H1 (cell line): ENCODE results near the gene UBXN4. TPM values are rescaled to one million over a fixed set of nuclear protein-coding genes. Genes with fewer than 3 reads are reported as not detected.

ENCODE experiments used
- CTCF ChIA-PET: fragments of 300-600 bp; sonication (Branson Sonifier 250); formaldehyde crosslinking; loops from one replicate; lab custom pipeline; 2021; ENCODE audit not compliant: partially characterized antibody; lab: Charles Lee
- POLR2A ChIA-PET: fragments of 300-600 bp; sonication (Branson Sonifier 250); formaldehyde crosslinking; loops from one replicate; lab custom pipeline; 2021; ENCODE audit warnings: inconsistent platforms; ENCODE audit not compliant: partially characterized antibody; lab: Charles Lee
- DNase-seq, 2 experiments: peaks; one replicate each; pipeline versions ENCODE4 v3.0.0 to v3.0.0-alpha.2; 2010 to 2022; ENCODE audit warnings: low spot score in 2 of 2, low read depth in 1 of 2, mixed read lengths in 1 of 2
- FAIRE-seq: peaks from 2 replicates; lab custom pipeline; 2011; peaks lifted over from hg19 to GRCh38; lab: Jason Lieb, UNC
- H2AFZ ChIP-seq: 2 replicates; pipeline ENCODE4 v1.8.1; 2012; ENCODE audit warnings: low read length, inconsistent platforms
- H2AK5ac ChIP-seq: 2 replicates; pipeline ENCODE4 v1.6.1; 2013; ENCODE audit warnings: low read depth, low read length
- H2BK120ac ChIP-seq: replicated peaks from 2 replicates; pipeline ENCODE3; 2013; ENCODE audit warnings: low read depth, low read length, inconsistent platforms
- H2BK12ac ChIP-seq: 2 replicates; pipeline ENCODE4 v1.6.1; 2013; ENCODE audit warnings: low read depth, low read length
- H2BK15ac ChIP-seq: 2 replicates; pipeline ENCODE4 v1.6.1; 2013; ENCODE audit warnings: low read length
- H2BK20ac ChIP-seq: 2 replicates; pipeline ENCODE4 v1.6.1; 2013; ENCODE audit warnings: low read length
- H2BK5ac ChIP-seq: 2 replicates; pipeline ENCODE4 v1.6.1; 2013; ENCODE audit warnings: low read depth, low read length
- H3K14ac ChIP-seq: 2 replicates; pipeline ENCODE4 v1.6.1; 2013; ENCODE audit warnings: inconsistent platforms; ENCODE audit not compliant: insufficient read length
- H3K18ac ChIP-seq: 2 replicates; pipeline ENCODE4 v1.6.1; 2013; ENCODE audit warnings: low read length; ENCODE audit errors: extremely low read depth
- H3K23ac ChIP-seq: 2 replicates; pipeline ENCODE4 v1.6.1; 2013; ENCODE audit warnings: inconsistent platforms; ENCODE audit not compliant: insufficient read length
- H3K23me2 ChIP-seq: 2 replicates; pipeline ENCODE4 v1.6.1; 2013; ENCODE audit warnings: low read depth, low read length
- H3K27ac ChIP-seq: 2 replicates; pipeline ENCODE4 v1.6.1; 2011; ENCODE audit warnings: low read depth, low read length, inconsistent platforms
- H3K27me3 ChIP-seq, 4 experiments: replicated peaks in 1 of 4; 1 replicate in 1 of 4; 2 replicates in 3 of 4; pipeline versions ENCODE4 v1.6.1 to v1.8.1; 2011 to 2013; ENCODE audit warnings: low read length in 3 of 4, mild to moderate bottlenecking in 3 of 4, inconsistent platforms in 2 of 4, mixed read lengths in 2 of 4, moderate library complexity in 1 of 4; ENCODE audit not compliant: control insufficient read depth in 3 of 4, insufficient read depth in 3 of 4; ENCODE audit errors: extremely low read depth in 1 of 4
- H3K36me3 ChIP-seq, 4 experiments: 2 replicates each; pipeline versions ENCODE4 v1.6.1 to v1.8.1; 2011 to 2013; ENCODE audit warnings: mild to moderate bottlenecking in 4 of 4, low read length in 3 of 4, moderate library complexity in 2 of 4, control low read depth in 1 of 4, inconsistent platforms in 1 of 4; ENCODE audit not compliant: insufficient read depth in 4 of 4, control insufficient read depth in 2 of 4
- H3K4ac ChIP-seq: replicated peaks from 2 replicates; pipeline ENCODE3; 2013; ENCODE audit warnings: low read length, low read depth, mixed read lengths, inconsistent platforms; ENCODE audit not compliant: insufficient read length
- H3K4me1 ChIP-seq, 4 experiments: replicated peaks in 1 of 4; 1 replicate in 1 of 4; 2 replicates in 3 of 4; pipeline versions ENCODE4 v1.6.1 to v1.8.1; 2011 to 2013; ENCODE audit warnings: low read length in 3 of 4, inconsistent platforms in 2 of 4, mixed read lengths in 1 of 4; ENCODE audit not compliant: insufficient read depth in 4 of 4, control insufficient read depth in 3 of 4
- H3K4me2 ChIP-seq, 2 experiments: 2 replicates each; pipeline versions ENCODE4 v1.6.1 to v1.8.1; 2011 to 2013; ENCODE audit warnings: low read depth in 2 of 2, low read length in 2 of 2, control low read depth in 1 of 2, inconsistent platforms in 1 of 2, mild to moderate bottlenecking in 1 of 2; ENCODE audit not compliant: insufficient read depth in 1 of 2
- H3K4me3 ChIP-seq, 4 experiments: fragments of 200-600, 300-600 bp in 1 of 4; sonication (generic), shearing (Covaris generic), sonication (Bioruptor Twin) in 1 of 4; 2 replicates each; pipeline versions ENCODE4 v1.5.1 to v1.8.1; 2011 to 2016; ENCODE audit warnings: low read length in 4 of 4, low read depth in 3 of 4, control low read depth in 2 of 4, inconsistent platforms in 2 of 4, mild to moderate bottlenecking in 2 of 4, mixed read lengths in 1 of 4, moderate library complexity in 1 of 4; ENCODE audit not compliant: insufficient read depth in 2 of 4; ENCODE audit errors: extremely low read depth in 1 of 4
- H3K56ac ChIP-seq: replicated peaks from 2 replicates; pipeline ENCODE3; 2013; ENCODE audit warnings: low read depth, mild to moderate bottlenecking, mixed read lengths, low read length, inconsistent platforms; ENCODE audit not compliant: insufficient read length
- H3K79me1 ChIP-seq: 2 replicates; pipeline ENCODE4 v1.6.1; 2013; ENCODE audit warnings: low read depth, low read length, control low read depth
- H3K79me2 ChIP-seq, 2 experiments: 2 replicates each; pipeline versions ENCODE4 v1.6.1 to v1.8.1; 2012 to 2013; ENCODE audit warnings: low read length in 2 of 2, mild to moderate bottlenecking in 2 of 2, inconsistent platforms in 1 of 2; ENCODE audit not compliant: insufficient read depth in 2 of 2, control insufficient read depth in 1 of 2
- H3K9ac ChIP-seq, 4 experiments: replicated peaks in 1 of 4; 1 replicate in 1 of 4; 2 replicates in 3 of 4; pipeline versions ENCODE4 v1.6.1 to v1.8.1; 2011 to 2013; ENCODE audit warnings: low read depth in 3 of 4, low read length in 3 of 4, control low read depth in 2 of 4, mild to moderate bottlenecking in 2 of 4, moderate library complexity in 2 of 4, inconsistent platforms in 1 of 4; ENCODE audit errors: extremely low read depth in 1 of 4
- H3K9me3 ChIP-seq, 2 experiments: 2 replicates each; pipeline versions ENCODE4 v1.6.1 to v1.8.1; 2012 to 2013; ENCODE audit warnings: mild to moderate bottlenecking in 2 of 2, moderate library complexity in 2 of 2, control low read depth in 1 of 2, inconsistent platforms in 1 of 2, low read depth in 1 of 2, low read length in 1 of 2, mixed read lengths in 1 of 2; ENCODE audit not compliant: insufficient read depth in 2 of 2
- H4K20me1 ChIP-seq, 2 experiments: replicated peaks in 1 of 2; 2 replicates each; pipeline versions ENCODE3 to v1.8.1; 2011 to 2013; ENCODE audit warnings: inconsistent platforms in 2 of 2, low read length in 2 of 2, mild to moderate bottlenecking in 1 of 2; ENCODE audit not compliant: insufficient read depth in 2 of 2, control insufficient read depth in 1 of 2
- H4K5ac ChIP-seq: 2 replicates; pipeline ENCODE4 v1.6.1; 2013; ENCODE audit warnings: low read length, low read depth, mixed read lengths, inconsistent platforms; ENCODE audit not compliant: insufficient read length
- H4K8ac ChIP-seq: 2 replicates; pipeline ENCODE4 v1.8.0; 2013; ENCODE audit warnings: mild to moderate bottlenecking, moderate library complexity, low read length, inconsistent platforms; ENCODE audit not compliant: insufficient read depth; ENCODE audit errors: extremely low read depth
- H4K91ac ChIP-seq: replicated peaks from 2 replicates; pipeline ENCODE3; 2013; ENCODE audit warnings: low read length, mixed read lengths, inconsistent platforms; ENCODE audit not compliant: insufficient read length
- BCL11A ChIP-seq, 2 experiments: IDR thresholded peaks; one replicate each; pipeline ENCODE4 v1.6.1; 2011; ENCODE audit warnings: low read depth in 2 of 2, low read length in 2 of 2, mild to moderate bottlenecking in 2 of 2
- CBX8 ChIP-seq: fragments of 300-800, 300-1000 bp; sonication (generic); IDR thresholded peaks from 2 replicates; pipeline ENCODE4 v1.7.1; 2016; ENCODE audit warnings: low read depth, low read length, borderline replicate concordance
- EP300 ChIP-seq, 2 experiments: IDR thresholded peaks; 1 replicate in 1 of 2; 2 replicates in 1 of 2; pipeline ENCODE4 v1.6.1; 2011 to 2012; ENCODE audit warnings: low read depth in 2 of 2, low read length in 2 of 2, mild to moderate bottlenecking in 2 of 2, borderline replicate concordance in 1 of 2, inconsistent platforms in 1 of 2, moderate library complexity in 1 of 2
- GABPA ChIP-seq: IDR thresholded peaks from 2 replicates; pipeline ENCODE4 v1.6.1; 2011; ENCODE audit warnings: mild to moderate bottlenecking, low read length, moderate library complexity, borderline replicate concordance; ENCODE audit not compliant: insufficient read depth
- HDAC6 ChIP-seq: IDR thresholded peaks from one replicate; pipeline ENCODE4 v1.7.1; 2012; ENCODE audit warnings: low read depth, mild to moderate bottlenecking, inconsistent platforms, low read length, moderate library complexity
- SIRT6 ChIP-seq: IDR thresholded peaks from one replicate; pipeline ENCODE4 v1.7.1; 2012; ENCODE audit warnings: low read length, inconsistent platforms
- TAF7 ChIP-seq: optimal IDR thresholded peaks from 2 replicates; pipeline ENCODE3; 2011; ENCODE audit warnings: low read depth, mild to moderate bottlenecking, inconsistent platforms, low read length, moderate library complexity, borderline replicate concordance
- WGBS, 2 experiments: shearing (Covaris generic) in 1 of 2; methylation state at CpG; one replicate each; pipeline versions ENCODE4 v1.1.6 to v1.1.7; 2013 to 2015; ENCODE audit warnings: low lambda C conversion rate in 2 of 2, mixed read lengths in 2 of 2, inconsistent platforms in 1 of 2, low coverage in 1 of 2, missing lambda C conversion rate in 1 of 2; ENCODE audit not compliant: insufficient replicate concordance in 2 of 2, insufficient coverage in 1 of 2, insufficient read length in 1 of 2; ENCODE audit errors: extremely low coverage in 1 of 2, missing lambda C conversion rate in 1 of 2; 5-methylcytosine and 5-hydroxymethylcytosine counted together
- polyA plus RNA-seq, 7 experiments: library from polyadenylated mRNA; depleted of rRNA in 3 of 7; stranded (reverse) in 5 of 7; unstranded in 2 of 7; fragments of >200 nt in 5 of 7; fragments of 200-250 nt in 2 of 7; gene quantifications; 1 replicate in 5 of 7; 2 replicates in 1 of 7; 4 replicates in 1 of 7; pipeline versions ENCODE4 v1.2.1 to v1.2.3, GENCODE V29; 2011 to 2013; ENCODE audit warnings: missing spikeins in 2 of 7, mixed read lengths in 2 of 7
- total RNA-seq: library from RNA; stranded (reverse); fragmentation: NEBNext Ultra II Directional; extraction: Animal tissue kit (Norgen Biotek cat#: 25700); gene quantifications from 2 replicates; pipeline ENCODE4 v1.2.1, GENCODE V29; 2021
- TF ChIP-seq, protein P1 (sequence below): IDR thresholded peaks from 2 replicates; pipeline ENCODE4 v1.6.1; 2011; ENCODE audit warnings: low read depth, mild to moderate bottlenecking, low read length; ENCODE audit not compliant: insufficient read depth
- TF ChIP-seq, protein P2 (sequence below): IDR thresholded peaks from 2 replicates; pipeline ENCODE4 v1.6.1; 2012; ENCODE audit warnings: low read length, inconsistent platforms

UBXN4 gene
- total and polyA plus RNA-seq, 2 of the 8 experiments (the other 6 are each of a cell fraction or from before 2014, with no cell fraction given) = 20.1 to 64.2 TPM

- Histone ChIP-seq H4K8ac (no peak overlapping the region), H2BK12ac (no peak overlapping the region), H3K4me2 (no peak overlapping the region), H3K36me3 (peaks cover 3 to 68% (median 32%) of the 10 kb centered on the region in 4 experiments; a peak in 7 of 8 replicates), H3K27ac (no peak overlapping the region), H2BK20ac (no peak overlapping the region), H3K23me2 (no peaks in the 10 kb centered on the region), H3K23ac (no peak overlapping the region), H2AFZ (no peak overlapping the region), H2BK120ac (no peak overlapping the region), H2BK5ac (no peak overlapping the region), H3K9me3 (peaks cover 0 to 2% of the 10 kb centered on the region in 2 experiments; a peak in 1 of 4 replicates), H3K14ac (no peak overlapping the region), H3K18ac (no peak overlapping the region), H3K79me1 (no peaks in the 10 kb centered on the region), H3K4me1 (no peaks in the 10 kb centered on the region), H3K27me3 (no peaks in the 10 kb centered on the region), H3K56ac (no peak overlapping the region), H4K91ac (no peak overlapping the region), H4K5ac (no peak overlapping the region), H3K9ac (no peak overlapping the region), H4K20me1 (peaks cover 0 to 1% of the 10 kb centered on the region in 2 experiments), H3K4me3 (no peak overlapping the region), H3K79me2 (no peaks in the 10 kb centered on the region), H3K4ac (no peak overlapping the region), H2AK5ac (no peak overlapping the region), H2BK15ac (no peak overlapping the region)
- no peak for FAIRE-seq
- WGBS, 2 experiments = 98% methylated on average over 2 of the region's 2 CpGs; no CpG with 5 or more reads in 1 of the 2 experiments
- DNase-seq = no peak
- POLR2A ChIA-PET = interaction anchor here (1.1 kb wide), 2 partner anchors 10 to 14 kb away, joined by 3 to 4 read pairs; no protein-coding TSS in a partner anchor
- CTCF ChIA-PET = interaction anchor here (0.6 to 9.4 kb wide), 3 partner anchors 16 to 689 kb away, joined by 3 to 87 read pairs (median 3); no protein-coding TSS in a partner anchor
- TF ChIP-seq EP300 (IDR thresholded peaks at IDR 0.05; ENCODE audit: borderline replicate concordance in 1 of 2, low read depth in 2 of 2, low read length in 2 of 2) (no peak), TAF7 (no peak), SIRT6 (no peak), BCL11A (IDR thresholded peaks at IDR 0.05; ENCODE audit: low read depth in 2 of 2, low read length in 2 of 2) (no peak), HDAC6 (no peak), CBX8 (no peak), GABPA (no peak)
- TF ChIP-seq, protein P1, sequence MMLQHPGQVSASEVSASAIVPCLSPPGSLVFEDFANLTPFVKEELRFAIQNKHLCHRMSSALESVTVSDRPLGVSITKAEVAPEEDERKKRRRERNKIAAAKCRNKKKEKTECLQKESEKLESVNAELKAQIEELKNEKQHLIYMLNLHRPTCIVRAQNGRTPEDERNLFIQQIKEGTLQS = no peak
- TF ChIP-seq, protein P2, sequence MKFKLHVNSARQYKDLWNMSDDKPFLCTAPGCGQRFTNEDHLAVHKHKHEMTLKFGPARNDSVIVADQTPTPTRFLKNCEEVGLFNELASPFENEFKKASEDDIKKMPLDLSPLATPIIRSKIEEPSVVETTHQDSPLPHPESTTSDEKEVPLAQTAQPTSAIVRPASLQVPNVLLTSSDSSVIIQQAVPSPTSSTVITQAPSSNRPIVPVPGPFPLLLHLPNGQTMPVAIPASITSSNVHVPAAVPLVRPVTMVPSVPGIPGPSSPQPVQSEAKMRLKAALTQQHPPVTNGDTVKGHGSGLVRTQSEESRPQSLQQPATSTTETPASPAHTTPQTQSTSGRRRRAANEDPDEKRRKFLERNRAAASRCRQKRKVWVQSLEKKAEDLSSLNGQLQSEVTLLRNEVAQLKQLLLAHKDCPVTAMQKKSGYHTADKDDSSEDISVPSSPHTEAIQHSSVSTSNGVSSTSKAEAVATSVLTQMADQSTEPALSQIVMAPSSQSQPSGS = no peak
Measured at GRCh38 chr2:135782231-135782630, 40.6 kb downstream of the UBXN4 start.
